Stimulated activated CD8-positive, alpha-beta memory T cell treated with anti-CD3 and anti-CD28 coated beads, Interleukin-12 subunit alpha, Interleukin-12 subunit beta, amount 100 ng/mL, for 24 hours (primary cell): ENCODE results near the gene ANKIB1.
A peak's percentile ranks its signal among the peaks of the same experiment; 100 is the strongest.
"Not testable (repeated sequence)": the region's sequence is repeated elsewhere in the genome, so short reads cannot be mapped to it uniquely, and the experiment has no call there.

Source experiments
- DNase-seq: peaks from one replicate; pipeline ENCODE4 v3.0.0-alpha.2; 2020; ENCODE audit errors: extremely low read depth

Gene ANKIB1, protein sequence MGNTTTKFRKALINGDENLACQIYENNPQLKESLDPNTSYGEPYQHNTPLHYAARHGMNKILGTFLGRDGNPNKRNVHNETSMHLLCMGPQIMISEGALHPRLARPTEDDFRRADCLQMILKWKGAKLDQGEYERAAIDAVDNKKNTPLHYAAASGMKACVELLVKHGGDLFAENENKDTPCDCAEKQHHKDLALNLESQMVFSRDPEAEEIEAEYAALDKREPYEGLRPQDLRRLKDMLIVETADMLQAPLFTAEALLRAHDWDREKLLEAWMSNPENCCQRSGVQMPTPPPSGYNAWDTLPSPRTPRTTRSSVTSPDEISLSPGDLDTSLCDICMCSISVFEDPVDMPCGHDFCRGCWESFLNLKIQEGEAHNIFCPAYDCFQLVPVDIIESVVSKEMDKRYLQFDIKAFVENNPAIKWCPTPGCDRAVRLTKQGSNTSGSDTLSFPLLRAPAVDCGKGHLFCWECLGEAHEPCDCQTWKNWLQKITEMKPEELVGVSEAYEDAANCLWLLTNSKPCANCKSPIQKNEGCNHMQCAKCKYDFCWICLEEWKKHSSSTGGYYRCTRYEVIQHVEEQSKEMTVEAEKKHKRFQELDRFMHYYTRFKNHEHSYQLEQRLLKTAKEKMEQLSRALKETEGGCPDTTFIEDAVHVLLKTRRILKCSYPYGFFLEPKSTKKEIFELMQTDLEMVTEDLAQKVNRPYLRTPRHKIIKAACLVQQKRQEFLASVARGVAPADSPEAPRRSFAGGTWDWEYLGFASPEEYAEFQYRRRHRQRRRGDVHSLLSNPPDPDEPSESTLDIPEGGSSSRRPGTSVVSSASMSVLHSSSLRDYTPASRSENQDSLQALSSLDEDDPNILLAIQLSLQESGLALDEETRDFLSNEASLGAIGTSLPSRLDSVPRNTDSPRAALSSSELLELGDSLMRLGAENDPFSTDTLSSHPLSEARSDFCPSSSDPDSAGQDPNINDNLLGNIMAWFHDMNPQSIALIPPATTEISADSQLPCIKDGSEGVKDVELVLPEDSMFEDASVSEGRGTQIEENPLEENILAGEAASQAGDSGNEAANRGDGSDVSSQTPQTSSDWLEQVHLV

DNA sequence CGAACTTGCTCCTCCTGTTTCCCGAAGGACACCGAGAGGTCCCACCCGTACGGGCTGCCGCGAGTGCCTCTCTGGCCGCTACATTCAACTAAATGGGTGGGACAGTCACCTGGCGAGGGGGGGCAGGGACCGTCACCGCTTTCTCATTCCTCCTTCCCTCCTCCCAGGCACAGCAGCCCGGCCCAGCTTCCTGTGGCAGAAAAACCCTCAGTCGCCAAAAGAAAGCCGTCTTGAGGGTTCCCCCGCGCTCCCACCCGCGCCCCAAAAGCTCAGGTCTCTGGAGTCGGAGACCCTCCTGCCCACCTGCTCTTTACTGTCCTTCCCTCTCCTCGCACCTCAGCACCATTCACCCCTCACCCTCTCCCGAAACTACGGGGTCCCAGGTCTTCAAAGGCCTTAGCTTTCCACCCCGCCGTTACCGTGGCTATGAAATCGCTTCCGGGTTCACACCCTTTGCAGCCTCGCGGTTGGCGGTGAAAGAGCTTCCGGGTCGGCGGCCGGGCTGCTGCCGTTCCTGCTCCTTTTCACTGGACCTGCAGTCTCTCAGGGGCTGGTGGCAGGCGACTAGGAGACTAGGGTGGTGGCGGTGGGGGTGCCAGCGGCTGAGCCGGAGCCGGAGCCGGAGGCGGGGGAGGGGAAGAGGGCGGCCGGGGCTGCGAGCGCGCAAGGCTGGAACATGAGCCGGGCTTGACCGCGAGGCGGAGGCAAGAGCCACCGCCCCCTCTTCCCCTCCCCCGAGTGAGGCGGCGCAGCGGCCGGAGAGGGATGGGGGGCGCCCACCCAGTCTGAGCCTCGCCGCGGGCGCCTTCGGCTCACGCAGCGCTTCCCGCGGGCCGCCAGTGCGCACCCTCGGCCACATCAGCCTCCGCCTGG is at the start of gene ANKIB1, which contains the start of gene KRIT1:
ANKIB1 (plus strand) TSS at position 488 of the 873 bp plus-strand sequence. CDS start 49,005 bp downstream, outside the sequence.
KRIT1 (minus strand) TSS at position 428 of the 873 bp plus-strand sequence. CDS start 3,779 bp downstream, outside the sequence.
- peak; percentile 74 for DNase-seq

DNA sequence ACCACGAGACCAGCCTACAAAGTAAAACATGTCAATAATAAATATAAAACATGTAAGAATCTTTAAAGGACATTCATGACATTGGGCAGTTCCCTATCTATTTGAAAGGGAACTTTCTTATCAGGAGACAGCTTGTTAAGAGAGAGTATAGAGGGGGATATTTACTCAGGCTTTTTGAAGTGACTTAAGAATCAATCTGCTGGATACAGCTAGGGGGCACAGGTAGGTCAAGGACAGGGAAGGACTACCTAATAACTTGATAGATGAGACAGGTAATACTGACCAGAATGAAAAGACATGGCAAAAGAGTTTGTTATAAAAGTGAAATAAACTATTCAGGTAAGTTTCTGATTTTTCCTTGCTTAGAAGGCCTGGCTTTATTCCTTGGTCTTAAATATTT is 45.0 kb upstream of the ANKIB1 start:
- no peak for DNase-seq

DNA sequence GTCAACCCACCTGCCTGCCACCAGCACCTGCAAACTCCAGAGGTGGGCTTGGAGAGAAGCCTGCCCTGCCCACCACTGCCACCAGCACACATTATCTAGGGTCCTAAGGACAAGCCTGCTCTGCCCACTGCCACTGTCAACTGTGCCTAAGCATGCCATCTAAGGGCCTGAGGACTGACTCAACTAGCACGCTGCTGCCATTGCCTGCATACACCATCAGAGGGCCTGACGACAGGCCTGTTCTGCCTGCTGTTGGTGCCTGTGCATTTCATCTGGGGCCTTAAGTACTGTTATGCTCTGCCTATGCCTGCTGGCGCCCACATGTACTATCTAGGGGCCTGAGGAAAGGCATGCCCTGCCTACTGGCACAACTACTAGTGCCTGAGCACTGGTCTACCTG is 39.8 kb upstream of the ANKIB1 start:
- DNase-seq = no peak

DNA sequence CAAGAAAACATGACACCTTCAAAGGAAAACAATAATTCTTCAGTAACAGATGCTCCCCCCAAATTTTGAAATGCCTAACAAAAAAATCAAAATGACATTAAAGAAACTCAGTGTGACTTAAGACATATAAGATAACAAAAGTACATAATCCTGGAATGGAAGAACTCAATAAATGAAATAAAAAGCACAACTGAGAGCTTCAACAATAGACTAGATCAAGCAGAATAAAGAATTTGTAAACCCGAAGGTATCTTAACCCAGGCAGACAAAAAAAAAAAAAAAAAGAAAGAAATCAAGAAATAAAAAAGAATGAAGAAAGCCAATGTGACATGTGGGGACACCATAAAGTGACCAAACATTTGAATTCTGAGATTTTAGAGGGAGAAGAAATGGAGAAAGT is 39.1 kb upstream of the ANKIB1 start:
- no peak for DNase-seq

DNA sequence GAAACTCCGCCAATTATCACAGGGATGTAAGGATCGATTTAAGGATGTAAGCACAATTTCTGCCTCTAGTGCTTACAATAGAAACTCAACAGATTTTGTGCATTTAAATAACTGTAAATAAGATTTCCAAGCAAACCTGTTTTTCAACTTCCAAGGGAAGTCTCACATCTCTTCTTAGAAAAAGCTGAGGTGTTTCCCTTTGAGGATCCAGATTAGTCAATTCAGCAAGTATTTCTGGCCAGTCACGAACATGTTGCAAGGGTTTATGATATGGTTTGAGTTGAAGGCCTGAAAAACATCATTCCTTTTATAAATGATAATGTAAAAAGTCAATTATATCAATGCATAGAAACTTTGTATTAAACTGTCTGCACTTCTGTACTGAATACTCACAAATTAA is 24.0 kb upstream of the ANKIB1 start:
- DNase-seq = no peak

DNA sequence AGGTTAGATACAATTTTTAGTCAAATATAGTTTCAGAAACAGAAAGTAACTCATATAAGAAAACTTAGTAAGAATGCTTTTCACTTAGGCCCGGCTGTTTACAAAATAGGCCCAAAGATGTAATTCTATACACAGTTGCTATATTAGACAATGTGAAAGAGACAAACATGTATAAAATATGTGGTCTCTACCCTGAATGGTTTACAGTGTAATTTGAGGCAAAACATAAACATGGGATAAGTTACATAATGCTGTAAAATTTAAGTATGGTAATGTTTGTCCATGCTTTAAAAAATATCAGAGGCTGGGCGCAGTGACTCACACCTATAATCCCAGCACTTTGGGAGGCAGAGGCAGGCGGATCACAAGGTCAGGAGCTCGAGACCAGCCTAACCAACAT is 18.8 kb upstream of the ANKIB1 start:
- DNase-seq = no peak

DNA sequence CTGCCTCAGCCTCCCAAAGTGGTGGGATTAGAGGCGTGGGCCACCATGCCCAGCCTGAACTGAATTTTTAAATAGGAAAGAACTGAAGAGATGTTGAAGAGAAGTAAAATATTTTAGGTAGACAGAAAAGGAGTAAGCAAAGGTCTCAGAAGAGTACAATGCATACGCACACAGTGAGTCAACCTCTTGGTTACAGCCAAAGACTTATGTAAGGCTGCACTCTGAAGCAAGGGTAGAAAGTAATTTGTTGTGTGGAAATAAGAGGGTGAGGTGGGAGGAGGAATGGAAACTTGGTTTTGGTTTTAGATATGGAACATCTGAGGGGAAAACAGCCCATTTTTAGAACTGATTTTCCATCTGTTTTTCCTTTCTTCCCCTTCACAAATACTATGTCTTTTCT is 17.7 kb upstream of the ANKIB1 start:
- no peak for DNase-seq

DNA sequence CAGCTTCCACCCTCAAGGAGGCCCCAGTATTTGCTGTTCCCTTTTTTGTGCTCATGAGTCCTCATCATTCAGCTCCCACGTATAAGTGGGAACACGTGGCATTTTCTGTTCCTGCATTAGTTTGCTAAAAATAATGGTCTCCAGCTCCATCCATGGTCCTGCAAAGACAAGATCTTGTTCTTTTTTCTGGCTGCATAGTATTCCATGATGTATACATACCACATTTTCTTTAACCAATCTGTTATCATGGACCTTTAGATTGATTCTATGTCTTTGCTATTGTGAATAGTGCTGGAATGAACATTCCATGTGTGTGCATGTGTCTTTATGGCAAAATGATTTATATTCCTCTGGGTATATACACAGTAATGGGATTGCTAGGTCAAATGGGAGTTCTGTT is 17.0 kb upstream of the ANKIB1 start:
- DNase-seq = no peak

DNA sequence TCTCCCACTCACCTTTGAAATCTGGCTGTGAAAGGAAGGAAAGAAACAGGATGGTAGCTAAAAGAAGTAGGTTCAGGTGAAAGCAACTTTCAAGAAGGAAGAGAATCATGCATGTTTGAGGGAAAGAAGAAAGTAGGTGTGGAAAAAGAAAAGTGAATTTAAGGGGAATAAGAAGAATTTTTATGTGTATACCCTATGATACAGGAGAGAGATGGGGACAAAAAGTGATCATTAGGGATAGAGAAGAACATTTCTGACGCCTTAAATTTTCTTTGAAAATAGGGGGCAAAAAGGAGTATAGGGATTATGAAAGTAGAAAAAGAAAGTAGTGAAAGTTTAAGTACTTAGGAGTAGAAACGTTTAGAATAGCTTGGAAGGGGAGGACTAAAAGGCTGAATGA is 15.2 kb upstream of the ANKIB1 start:
- DNase-seq = no peak

DNA sequence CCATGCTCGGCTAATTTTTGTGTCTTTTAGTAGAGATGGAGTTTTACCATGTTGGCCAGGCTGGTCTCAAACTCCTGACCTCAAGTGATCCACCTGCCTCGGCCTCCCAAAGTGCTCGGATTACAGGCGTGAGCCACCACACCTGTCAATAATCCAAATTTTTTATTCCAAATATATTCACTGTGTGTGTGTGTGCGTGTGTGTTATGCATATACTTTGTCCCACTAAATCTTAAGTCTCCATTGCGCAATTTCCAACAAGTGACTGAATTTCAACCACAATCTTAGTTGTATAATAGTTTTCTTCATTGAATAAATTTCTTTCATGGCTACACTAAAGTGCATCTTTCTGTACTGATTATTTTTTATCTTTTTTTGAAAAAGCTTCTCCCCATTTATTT is 2.8 kb upstream of the ANKIB1 start:
- no peak for DNase-seq

DNA sequence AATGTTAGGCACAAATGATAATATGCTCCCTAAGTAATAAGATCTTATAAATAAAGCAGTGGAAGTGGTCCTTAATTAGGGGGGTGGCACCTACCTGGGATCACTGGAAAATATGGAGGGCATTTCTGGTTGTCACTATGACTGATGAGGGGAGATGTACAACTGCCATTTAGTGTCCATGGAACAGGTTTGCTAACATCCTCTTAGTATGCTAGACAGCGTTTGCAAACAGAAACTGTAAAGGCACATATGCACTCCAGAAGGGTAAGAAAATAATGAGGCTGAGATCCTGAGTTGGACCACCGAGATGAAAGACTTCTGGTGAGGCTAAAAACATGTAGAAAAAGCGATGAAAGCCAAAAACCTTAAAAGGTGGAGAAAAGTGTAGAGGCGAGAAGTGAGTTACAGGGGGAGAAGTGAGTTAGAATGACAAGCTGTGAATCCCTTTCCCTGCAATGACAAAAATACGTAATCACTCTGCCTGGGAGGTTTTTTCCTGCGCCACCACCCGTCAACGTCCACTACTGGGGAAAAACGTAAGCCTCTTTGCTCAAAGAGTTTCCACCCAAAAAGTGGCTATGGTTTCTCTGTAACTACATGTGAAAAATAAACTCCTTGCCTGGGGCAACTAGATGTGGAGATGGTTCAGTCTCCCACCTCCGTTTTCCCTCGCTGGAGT is 827 bp upstream of the ANKIB1 start:
- DNase-seq = no peak

DNA sequence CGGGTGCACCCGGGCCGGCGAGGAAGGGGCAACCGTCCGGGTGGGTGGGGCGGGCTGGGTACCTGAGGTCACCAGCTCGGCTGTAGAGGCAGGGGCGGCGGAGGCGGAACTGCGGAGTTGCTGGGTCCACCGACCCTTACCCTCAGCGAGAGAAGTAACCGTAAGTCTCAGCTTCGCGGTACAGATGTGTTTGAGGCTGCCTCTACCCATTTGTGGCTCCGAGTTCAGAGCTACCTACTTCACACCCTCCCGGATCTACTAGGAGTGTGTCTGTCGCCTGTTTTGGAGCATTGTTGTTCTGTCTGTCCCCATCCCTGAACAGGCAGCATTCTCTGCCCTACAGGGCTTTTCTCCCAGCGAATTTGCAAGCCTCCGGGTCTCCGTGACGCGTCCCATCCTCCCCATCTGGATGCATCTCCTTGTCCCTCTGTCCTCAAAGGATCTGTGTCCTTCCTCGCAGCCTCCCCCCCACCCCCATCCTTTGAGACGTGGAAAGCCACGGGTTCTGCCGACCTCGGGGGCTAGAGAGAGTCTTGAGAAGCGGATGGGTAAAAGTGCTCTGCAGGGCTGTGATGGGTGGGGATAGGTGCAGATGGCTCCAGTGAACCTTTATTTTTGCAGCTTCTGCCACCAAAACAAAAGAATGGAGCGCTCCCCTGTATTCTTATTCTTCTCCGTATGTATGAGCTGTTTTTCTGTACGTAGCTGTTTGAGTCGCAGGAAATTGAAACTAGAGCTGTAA is 757 bp downstream of the ANKIB1 start:
- DNase-seq = no peak

DNA sequence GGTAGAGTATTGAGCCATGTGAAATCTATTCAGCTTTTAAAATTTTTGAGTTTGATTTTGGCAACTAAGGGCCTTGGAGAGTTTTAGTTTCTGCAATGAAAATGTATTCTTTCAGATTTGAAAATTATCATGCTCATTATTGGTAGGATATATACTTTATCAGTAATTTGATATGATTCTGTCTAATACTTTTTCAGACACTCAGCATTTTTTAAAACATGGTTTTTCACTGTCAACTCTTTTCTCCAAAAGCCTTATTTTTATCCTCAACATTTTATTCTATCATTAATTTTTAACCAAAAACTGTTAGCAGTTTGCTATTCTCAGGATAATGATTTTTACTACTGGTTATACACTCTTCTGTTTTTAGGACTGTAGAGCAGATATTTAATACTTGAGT is 4.8 kb downstream of the ANKIB1 start:
- DNase-seq = no peak

DNA sequence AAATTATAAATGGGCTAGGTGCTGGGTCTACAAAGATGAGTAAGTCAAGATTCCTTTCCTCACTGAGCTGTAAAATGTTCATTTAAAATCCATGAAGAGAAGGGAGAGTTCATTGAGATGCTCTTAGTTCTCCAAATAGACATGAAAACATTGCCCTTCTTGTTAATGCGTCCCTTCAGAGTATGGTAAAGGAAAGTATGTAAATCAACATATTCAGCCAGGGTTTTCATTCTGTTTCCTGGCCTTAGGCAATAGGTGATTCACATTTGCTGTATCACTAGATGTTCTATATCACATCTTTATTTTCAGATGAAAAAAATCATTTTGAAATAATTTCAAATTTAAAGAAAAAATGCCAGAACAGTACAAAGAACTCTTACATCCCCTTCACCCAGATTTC is 5.4 kb downstream of the ANKIB1 start:
- no peak for DNase-seq

DNA sequence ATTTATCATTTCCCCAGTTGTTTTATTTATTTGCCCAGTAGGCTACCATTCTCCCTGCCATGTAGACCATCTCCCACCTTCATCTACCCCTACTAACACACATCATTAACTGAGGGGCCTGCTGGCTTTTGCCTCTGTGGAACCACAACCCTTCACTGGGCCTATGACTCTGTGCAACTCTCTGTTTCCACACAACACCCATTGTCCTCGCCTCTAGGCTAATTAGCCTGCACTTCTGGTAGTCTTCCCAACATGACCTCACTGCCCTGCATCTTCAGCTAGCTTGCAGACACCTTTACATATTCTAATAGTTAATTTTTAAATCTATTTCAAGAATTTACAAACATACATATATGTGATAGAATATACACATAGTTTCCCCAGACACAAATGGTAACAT is 7.5 kb downstream of the ANKIB1 start:
- DNase-seq = no peak

DNA sequence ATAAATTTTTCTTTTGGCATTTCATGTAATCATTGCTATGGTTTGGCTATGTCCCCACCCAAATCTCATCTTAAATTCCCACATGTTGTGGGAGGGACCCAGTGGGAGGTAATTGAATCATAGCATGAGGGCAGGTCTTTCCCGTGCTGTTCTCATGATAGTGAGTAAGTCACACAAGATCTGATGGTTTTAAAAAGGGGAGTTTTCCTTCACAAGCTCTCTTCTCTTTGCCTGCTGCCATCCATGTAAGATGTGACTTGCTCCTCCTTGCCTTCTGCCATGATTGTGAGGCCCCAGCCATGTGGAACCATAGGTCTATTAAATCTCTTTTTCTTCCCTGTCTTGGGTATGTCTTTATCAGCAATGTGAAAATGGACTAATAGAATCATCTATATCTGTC is 9.0 kb downstream of the ANKIB1 start:
- DNase-seq = not testable (repeated sequence)

DNA sequence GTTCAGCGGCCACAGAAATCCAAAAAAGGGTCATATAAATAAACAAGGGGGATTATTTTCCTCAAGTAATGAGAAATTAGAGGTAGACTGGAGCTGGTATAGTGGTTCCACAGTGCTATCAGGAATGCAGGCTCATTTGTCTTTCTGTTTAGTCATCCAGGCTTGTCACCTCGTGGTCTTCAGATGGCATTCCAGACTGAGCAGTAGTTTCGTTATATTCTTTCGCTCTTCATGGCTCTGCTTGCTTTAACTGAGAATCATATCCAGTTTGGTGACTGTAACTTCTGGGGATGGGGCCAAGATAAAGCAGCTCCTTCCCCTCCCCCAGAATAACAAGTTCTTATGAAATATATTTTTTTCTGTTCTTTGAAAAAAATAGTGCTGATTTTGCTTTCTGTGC is 9.5 kb downstream of the ANKIB1 start:
- no peak for DNase-seq

DNA sequence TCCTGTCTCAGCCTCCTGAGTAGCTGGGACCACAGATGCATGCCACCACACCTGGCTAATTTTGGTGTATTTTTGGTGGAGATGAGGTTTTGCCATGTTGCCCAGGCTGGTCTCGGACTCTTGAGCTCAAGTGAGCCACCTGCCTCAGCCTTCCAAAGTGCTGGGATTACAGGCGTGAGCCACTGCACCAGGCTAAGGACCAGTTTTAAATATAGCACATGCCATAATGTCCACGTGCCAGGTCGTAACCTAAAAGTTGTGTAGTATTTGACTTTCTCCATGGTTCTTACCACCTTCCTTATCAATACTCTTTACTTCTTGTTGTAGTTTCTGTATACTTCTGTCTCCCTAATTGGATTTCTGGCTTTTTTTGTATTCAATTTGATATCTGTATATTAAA is 13.3 kb downstream of the ANKIB1 start:
- DNase-seq = no peak

DNA sequence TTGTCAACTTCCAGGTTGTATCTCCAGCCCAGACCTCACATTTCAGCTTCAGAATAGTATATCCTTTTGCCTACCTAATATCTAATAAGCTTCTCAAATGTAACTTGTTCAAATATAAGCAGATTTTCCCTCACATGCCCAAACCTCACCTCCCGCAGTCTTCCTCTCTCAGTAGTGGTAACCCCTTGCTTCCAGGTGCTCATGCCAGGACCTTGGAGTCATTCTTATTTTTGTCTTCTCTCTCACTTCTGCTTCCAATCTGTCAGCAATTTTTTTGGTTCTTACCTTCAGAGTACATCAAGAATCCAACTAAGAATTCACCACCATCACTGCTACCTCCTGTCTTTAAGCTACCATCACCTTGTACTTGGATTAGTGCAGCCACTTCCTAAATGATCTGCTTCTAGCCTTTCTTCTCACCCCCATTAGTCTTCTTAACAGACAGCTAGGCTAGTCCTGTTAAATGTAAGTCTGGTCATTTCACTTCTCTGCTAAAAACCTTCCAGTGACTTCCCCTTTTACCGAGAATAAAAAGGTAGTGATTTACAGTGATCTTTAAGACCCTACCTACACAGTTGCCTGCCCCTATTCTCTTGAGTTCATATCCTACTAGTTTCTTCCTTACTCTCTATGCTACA is 14.0 kb downstream of the ANKIB1 start:
- DNase-seq = no peak
